NCI-H2227 (cell line): ENCODE results near the gene GPR143.
"Not testable (repeated sequence)": the region's sequence is repeated elsewhere in the genome, so short reads cannot be mapped to it uniquely, and the experiment has no call there.

Experiments used
- DNase-seq: peaks from one replicate; lab custom pipeline; 2025; ENCODE audit not compliant: unreplicated experiment; lab: John Stamatoyannopoulos, UW

Gene GPR143

GRCh38 chrX:9765737-9766097 is at the start of gene GPR143:
Gene GPR143 (minus strand): TSS chrX:9765847. CDS start chrX:9765817, 30 bp downstream.
- DNase-seq: no peak

GRCh38 chrX:9811086-9811485 is 45.4 kb upstream of the GPR143 start:
- not testable (repeated sequence) for DNase-seq

- DNase-seq: not testable (repeated sequence)
These were observed 44.2 kb upstream of the GPR143 start for GRCh38 chrX:9809876-9810275.

- DNase-seq: no peak
These were observed 41.9 kb upstream of the GPR143 start for GRCh38 chrX:9807355-9808182.

- no peak for DNase-seq
These were observed 40.3 kb upstream of the GPR143 start for GRCh38 chrX:9805956-9806355.

- DNase-seq: no peak
These were observed 38.8 kb upstream of the GPR143 start for GRCh38 chrX:9804444-9804843.

GRCh38 chrX:9802737-9803136 is 37.1 kb upstream of the GPR143 start:
- no peak for DNase-seq

GRCh38 chrX:9797384-9798360 is 32.0 kb upstream of the GPR143 start:
- DNase-seq: peak; percentile 52

GRCh38 chrX:9794495-9794894 is 28.8 kb upstream of the GPR143 start:
- DNase-seq: no peak

GRCh38 chrX:9790866-9791265 is 25.2 kb upstream of the GPR143 start:
- DNase-seq: no peak

GRCh38 chrX:9789555-9789954 is 23.9 kb upstream of the GPR143 start:
- DNase-seq: no peak

- no peak for DNase-seq
These were observed 23.3 kb upstream of the GPR143 start for GRCh38 chrX:9788911-9789310.

GRCh38 chrX:9786798-9787635 is 21.4 kb upstream of the GPR143 start:
- DNase-seq: peak; percentile 19

- peak; percentile 14 for DNase-seq
These were observed 20.5 kb upstream of the GPR143 start, which contains the start of gene SHROOM2 for GRCh38 chrX:9785944-9786797. Gene SHROOM2 (plus strand): TSS chrX:9786429. CDS start chrX:9786546, 117 bp downstream.

- no peak for DNase-seq
These were observed 19.8 kb upstream of the GPR143 start for GRCh38 chrX:9785254-9785943.

- no peak for DNase-seq
These were observed 18.7 kb upstream of the GPR143 start for GRCh38 chrX:9784332-9784731.

GRCh38 chrX:9781941-9782340 is 16.3 kb upstream of the GPR143 start:
- no peak for DNase-seq

- DNase-seq: no peak
These were observed 10.3 kb upstream of the GPR143 start for GRCh38 chrX:9775930-9776329.

- DNase-seq: no peak
These were observed 7.3 kb upstream of the GPR143 start for GRCh38 chrX:9772943-9773342.
